OCI-LY3 (cell line): ENCODE data around the gene OR9G4.

ENCODE experiments used
- H2AFZ ChIP-seq: fragments of 200-600, 300-600 bp; shearing (Covaris generic); 2 replicates; pipeline ENCODE4 v1.6.0; 2014; ENCODE audit warnings: antibody characterized with exemption, low read depth, low read length
- H3K27ac ChIP-seq: fragments of 200-600, 300-600 bp; sonication (generic); 2 replicates; pipeline ENCODE4 v1.5.1; 2014; ENCODE audit warnings: mild to moderate bottlenecking, low read length, moderate library complexity, mixed read lengths
- H3K27me3 ChIP-seq: fragments of 200-600, 300-600 bp; sonication (generic); 2 replicates; pipeline ENCODE4 v1.6.1; 2014; ENCODE audit warnings: low read depth, low read length, mixed read lengths
- H3K36me3 ChIP-seq: fragments of 200-600, 300-600 bp; sonication (generic); replicated peaks from 2 replicates; pipeline ENCODE3; 2014; ENCODE audit warnings: low read depth, low read length, mixed read lengths
- H3K4me1 ChIP-seq: fragments of 300-600, 200-600 bp; sonication (generic); 2 replicates; pipeline ENCODE4 v1.6.1; 2014; ENCODE audit warnings: low read length, mixed read lengths
- H3K4me2 ChIP-seq: fragments of 200-600, 300-600 bp; sonication (generic); 2 replicates; pipeline ENCODE4 v1.6.1; 2014; ENCODE audit warnings: low read length, mixed read lengths
- H3K4me3 ChIP-seq: fragments of 300-600, 200-600 bp; sonication (generic); 2 replicates; pipeline ENCODE4 v1.5.1; 2014; ENCODE audit warnings: antibody characterized with exemption, mild to moderate bottlenecking, low read length, moderate library complexity
- H3K79me2 ChIP-seq: fragments of 300-600, 200-600 bp; shearing (Covaris generic); 2 replicates; pipeline ENCODE4 v1.6.1; 2014; ENCODE audit warnings: mild to moderate bottlenecking, low read length, mixed read lengths
- H3K9ac ChIP-seq: fragments of 300-600, 200-600 bp; shearing (Covaris generic); 2 replicates; pipeline ENCODE4 v1.6.0; 2014; ENCODE audit warnings: mild to moderate bottlenecking, low read length, moderate library complexity
- H3K9me3 ChIP-seq: fragments of 200-600, 300-600 bp; shearing (Covaris generic); 2 replicates; pipeline ENCODE4 v1.6.1; 2014; ENCODE audit warnings: low read length, mixed read lengths; ENCODE audit not compliant: insufficient read depth
- H4K20me1 ChIP-seq: fragments of 200-600, 300-600 bp; sonication (generic); 2 replicates; pipeline ENCODE4 v1.6.1; 2016; ENCODE audit warnings: low read length, mixed read lengths; ENCODE audit not compliant: insufficient read depth
- CTCF ChIP-seq: fragments of 200-600, 300-600 bp; sonication (generic); IDR thresholded peaks from 2 replicates; pipeline ENCODE4 v1.5.1; 2014; ENCODE audit warnings: antibody characterized with exemption, low read length, low read depth
- EZH2phosphoT487 ChIP-seq: fragments of 200-600 bp; shearing (Covaris generic); IDR thresholded peaks from 2 replicates; pipeline ENCODE4 v1.6.1; 2018; ENCODE audit warnings: antibody characterized with exemption, mixed run types, low read depth

The OR9G4 gene

GRCh38 chr11:56740107-56740506, 8.4 kb downstream of the OR9G4 start:
- Histone ChIP-seq H3K27me3 (no peaks in the 10 kb centered on the region), H3K4me1 (no peaks in the 10 kb centered on the region), H3K79me2 (no peaks in the 10 kb centered on the region), H3K4me2 (no peak overlapping the region), H4K20me1 (no peaks in the 10 kb centered on the region), H2AFZ (no peak overlapping the region), H3K36me3 (no peaks in the 10 kb centered on the region), H3K27ac (no peak overlapping the region), H3K4me3 (no peak overlapping the region), H3K9me3 (no peaks in the 10 kb centered on the region), H3K9ac (no peak overlapping the region)
- TF ChIP-seq EZH2phosphoT487 (no peak), CTCF (no peak)

GRCh38 chr11:56720513-56720912, 28.0 kb downstream of the OR9G4 start:
- no peak overlapping the region for H2AFZ ChIP-seq
- no peak overlapping the region for H3K4me3 ChIP-seq
- TF ChIP-seq CTCF: no peak
- TF ChIP-seq EZH2phosphoT487: no peak
- H3K9ac ChIP-seq: no peak overlapping the region
- no peak overlapping the region for H3K4me2 ChIP-seq
- H3K27ac ChIP-seq: no peak overlapping the region
- no peaks in the 10 kb centered on the region for H3K36me3 ChIP-seq
- no peaks in the 10 kb centered on the region for H3K79me2 ChIP-seq
- no peaks in the 10 kb centered on the region for H3K9me3 ChIP-seq
- H3K4me1 ChIP-seq: peaks cover 5% of the 10 kb centered on the region
- no peaks in the 10 kb centered on the region for H3K27me3 ChIP-seq
- no peaks in the 10 kb centered on the region for H4K20me1 ChIP-seq

GRCh38 chr11:56716379-56716854, 32.1 kb downstream of the OR9G4 start:
- no peaks in the 10 kb centered on the region for H4K20me1 ChIP-seq
- no peak overlapping the region for H3K27ac ChIP-seq
- no peak overlapping the region for H3K4me3 ChIP-seq
- H3K27me3 ChIP-seq: no peaks in the 10 kb centered on the region
- peak overlapping the region; percentile 4; the same call in 1 of the 2 replicates for H3K4me2 ChIP-seq
- H3K9ac ChIP-seq: no peak overlapping the region
- H2AFZ ChIP-seq: no peak overlapping the region
- no peaks in the 10 kb centered on the region for H3K79me2 ChIP-seq
- H3K9me3 ChIP-seq: no peaks in the 10 kb centered on the region
- peaks cover 5% of the 10 kb centered on the region for H3K4me1 ChIP-seq
- H3K36me3 ChIP-seq: no peaks in the 10 kb centered on the region
- no peak for TF ChIP-seq CTCF
- no peak for TF ChIP-seq EZH2phosphoT487

GRCh38 chr11:56714206-56714605, 34.3 kb downstream of the OR9G4 start:
- TF ChIP-seq EZH2phosphoT487: no peak
- no peak for TF ChIP-seq CTCF
- H3K27ac ChIP-seq: no peak overlapping the region
- no peaks in the 10 kb centered on the region for H4K20me1 ChIP-seq
- H3K4me3 ChIP-seq: no peak overlapping the region
- H3K9me3 ChIP-seq: no peaks in the 10 kb centered on the region
- no peaks in the 10 kb centered on the region for H3K36me3 ChIP-seq
- peaks cover 5% of the 10 kb centered on the region for H3K4me1 ChIP-seq
- H3K4me2 ChIP-seq: no peak overlapping the region
- H3K9ac ChIP-seq: no peak overlapping the region
- no peaks in the 10 kb centered on the region for H3K27me3 ChIP-seq
- no peaks in the 10 kb centered on the region for H3K79me2 ChIP-seq
- no peak overlapping the region for H2AFZ ChIP-seq
